ENCODE results near the gene ACAD9.

DNA sequence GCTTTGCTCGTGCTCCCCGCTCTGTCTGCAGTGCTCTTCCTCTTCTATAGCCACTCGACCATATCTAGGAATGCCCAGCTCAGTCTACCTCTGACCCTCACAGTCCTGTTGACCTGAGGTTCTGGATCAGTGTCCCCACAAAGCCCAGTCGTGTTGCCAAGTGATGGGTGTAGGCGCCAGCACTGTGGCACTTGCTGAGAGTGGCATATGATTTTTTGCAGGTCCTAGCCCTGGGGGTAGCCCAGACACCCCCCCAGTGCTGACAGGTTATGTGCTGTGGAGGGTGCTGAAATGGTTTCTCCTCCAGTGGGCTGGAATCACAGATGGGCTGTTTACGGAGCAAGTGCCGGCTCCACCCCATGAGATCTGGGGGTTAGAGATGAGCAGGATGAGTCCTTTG is 32.5 kb downstream of the ACAD9 start:
- TF ChIP-seq ZFYVE20 (CRISPR knock-in tag; IDR thresholded peaks at IDR 0.05; ENCODE audit: borderline replicate concordance, low read depth) (no peak), TP53 (CRISPR knock-in tag; conservative IDR thresholded peaks at IDR 0.05) (no peak), EP300 (IDR thresholded peaks at IDR 0.05; ENCODE audit: low read depth in 2 of 2, low read length in 2 of 2) (no peak), EP300 (CRISPR knock-in tag; IDR thresholded peaks at IDR 0.05; ENCODE audit: borderline replicate concordance) (no peak), ZNF24 (IDR thresholded peaks at IDR 0.05) (no peak)

Data from HepG2 (cell line).